8988T (cell line): ENCODE data around the gene SUMO3.

Source experiments
- DNase-seq: peaks from one replicate; pipeline ENCODE4 v3.0.0; 2011

SUMO3 gene

GRCh38 chr21:44758781-44759627 is 58.9 kb downstream of the SUMO3 start:
- DNase-seq: no peak

GRCh38 chr21:44758141-44758561 is 59.7 kb downstream of the SUMO3 start:
- no peak for DNase-seq

GRCh38 chr21:44757731-44758130 is 60.1 kb downstream of the SUMO3 start:
- DNase-seq: no peak

- DNase-seq: no peak
These were observed 61.3 kb downstream of the SUMO3 start for GRCh38 chr21:44756423-44757185.
